NCI-H2196 (cell line): ENCODE measurements around the gene PTPN1.
"Not testable (repeated sequence)": the region's sequence is repeated elsewhere in the genome, so short reads cannot be mapped to it uniquely, and the experiment has no call there.

Experiments used
- DNase-seq: peaks from one replicate; lab custom pipeline; 2025; ENCODE audit not compliant: unreplicated experiment; lab: John Stamatoyannopoulos, UW

The PTPN1 gene

DNA sequence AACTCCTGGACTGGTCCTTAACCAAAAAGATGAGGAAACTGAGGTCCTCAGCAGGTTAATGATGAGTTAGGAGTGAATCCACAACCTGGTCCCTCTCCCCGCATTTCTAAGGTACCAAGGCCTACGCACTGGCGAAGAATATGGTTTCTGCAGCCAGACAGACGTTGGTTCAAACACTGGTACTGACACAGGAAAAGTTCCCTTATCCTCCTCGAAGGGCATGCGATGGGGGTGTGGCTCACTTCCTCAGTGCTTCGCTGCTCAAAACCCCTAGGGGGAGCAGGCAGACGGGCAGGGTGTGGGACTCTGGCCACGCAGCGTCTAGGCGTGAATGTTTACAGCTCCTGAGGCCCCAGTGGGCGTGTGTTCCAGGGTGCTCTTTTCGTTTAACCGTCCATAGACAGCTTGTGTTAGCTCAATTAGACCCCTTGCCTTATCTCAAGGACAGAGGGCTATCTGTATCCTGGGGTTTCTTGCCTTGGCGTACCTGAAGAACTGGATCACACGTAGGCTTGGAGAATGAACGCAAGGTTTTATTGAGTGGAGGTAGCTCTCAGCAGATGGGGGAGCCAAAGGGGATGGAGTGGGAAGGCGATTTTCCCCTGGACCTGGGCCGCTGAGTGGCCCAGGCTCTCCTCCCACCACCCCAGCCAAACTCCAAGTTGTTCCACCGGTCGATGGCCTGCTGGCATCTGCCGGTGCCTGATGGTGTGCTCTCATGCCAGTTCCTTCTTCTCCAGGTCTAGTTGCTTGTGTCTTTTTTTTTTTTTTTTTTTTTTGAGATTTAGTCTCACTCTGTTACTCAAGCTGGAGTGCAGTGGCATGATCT, 31.8 kb upstream of the PTPN1 start:
- peak; percentile 18 for DNase-seq

DNA sequence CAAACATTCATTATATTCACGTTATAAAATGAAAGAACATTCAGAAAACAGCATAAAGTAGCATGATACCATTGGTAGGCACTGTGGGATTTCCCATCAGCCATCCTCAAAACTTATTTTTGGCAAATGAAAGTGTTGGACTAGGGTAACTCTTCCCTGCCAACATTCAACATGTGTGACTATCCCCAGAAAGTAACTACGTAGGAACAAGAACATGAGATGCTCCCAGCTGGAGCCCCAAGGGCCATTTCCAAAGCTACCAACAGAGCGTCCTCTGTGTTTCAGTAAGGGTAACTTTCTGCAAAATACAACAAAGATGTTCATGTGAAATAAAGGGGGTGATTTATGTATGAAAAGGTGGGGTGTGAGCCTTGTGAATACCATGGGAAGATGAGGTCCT, 28.4 kb upstream of the PTPN1 start:
- DNase-seq = no peak

DNA sequence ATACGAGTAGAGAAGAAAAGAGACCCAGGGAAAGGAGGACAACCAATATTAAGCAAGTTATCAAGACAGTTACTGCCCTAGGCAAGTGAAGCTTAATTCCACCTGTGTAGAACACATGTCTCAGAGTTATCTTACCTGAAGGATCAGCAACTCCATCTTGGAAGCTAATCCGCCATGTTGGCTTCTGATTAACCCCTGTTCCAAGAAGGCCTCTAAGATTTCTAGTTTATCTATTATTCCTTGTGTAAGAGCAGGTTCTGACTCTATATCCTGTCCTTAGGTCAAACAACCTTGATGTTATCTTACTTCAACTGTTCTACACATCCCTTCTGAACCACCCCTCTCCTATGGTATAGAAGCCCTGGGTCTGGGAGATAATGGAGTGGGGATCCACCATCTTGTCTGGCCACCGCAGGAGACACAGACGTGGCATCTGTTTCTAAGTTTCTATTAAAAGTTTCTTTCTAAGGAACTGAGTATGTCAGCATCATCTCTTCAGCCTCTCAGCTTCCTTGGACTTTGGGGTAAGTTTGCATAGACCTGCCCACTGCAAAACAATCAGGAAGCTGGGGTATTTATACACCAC, 27.7 kb upstream of the PTPN1 start:
- DNase-seq = no peak

GRCh38 chr20:50484271-50484976, 25.8 kb upstream of the PTPN1 start:
- no peak for DNase-seq

- DNase-seq = no peak
Observed at GRCh38 chr20:50487397-50487796, 22.8 kb upstream of the PTPN1 start.

DNA sequence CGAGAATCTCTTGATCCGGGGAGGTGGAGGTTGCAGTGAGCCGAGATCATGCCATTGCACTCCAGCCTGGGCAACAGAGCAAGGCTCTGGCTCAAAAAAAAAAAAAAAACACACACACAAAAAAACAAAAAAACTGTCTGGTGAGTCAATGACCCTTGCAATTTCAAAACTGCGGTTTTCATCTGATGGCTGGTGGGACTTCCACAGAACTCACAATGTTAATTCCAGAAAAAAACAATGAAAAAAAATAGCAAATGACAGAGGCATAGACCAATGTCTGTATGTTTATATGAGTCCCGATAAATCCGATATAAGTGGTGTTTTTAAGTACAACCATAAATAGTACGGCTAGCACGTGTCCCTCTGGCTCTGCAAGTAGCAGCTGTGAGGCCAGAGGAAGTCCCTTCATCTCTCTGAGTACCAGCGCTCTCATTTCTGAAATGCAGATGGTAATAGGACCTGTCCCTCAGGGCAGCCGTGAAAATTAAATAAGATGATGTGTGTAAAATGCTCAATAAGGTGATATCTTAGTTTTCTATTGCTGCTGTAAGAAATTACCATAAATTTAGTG, 21.9 kb upstream of the PTPN1 start:
- DNase-seq = no peak

DNA sequence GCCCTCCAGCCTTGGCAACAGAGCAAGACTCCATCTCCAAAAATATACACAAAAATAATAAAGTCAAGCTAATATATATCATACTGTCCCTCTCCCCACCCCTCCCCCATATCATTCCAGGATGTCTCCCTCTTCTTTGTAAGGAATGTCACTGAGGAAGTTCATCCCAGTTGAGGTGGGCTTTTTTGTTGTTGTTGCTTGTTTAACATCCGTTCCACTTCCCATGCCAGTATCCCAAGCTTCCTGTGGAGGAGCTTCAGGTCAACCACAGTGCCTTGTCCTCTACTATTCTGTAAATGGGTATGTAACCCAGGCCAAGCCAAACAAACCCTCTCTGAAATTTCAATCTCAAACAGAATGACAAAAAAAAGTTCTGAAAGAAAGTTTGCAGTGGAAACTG, 19.0 kb upstream of the PTPN1 start:
- no peak for DNase-seq

DNA sequence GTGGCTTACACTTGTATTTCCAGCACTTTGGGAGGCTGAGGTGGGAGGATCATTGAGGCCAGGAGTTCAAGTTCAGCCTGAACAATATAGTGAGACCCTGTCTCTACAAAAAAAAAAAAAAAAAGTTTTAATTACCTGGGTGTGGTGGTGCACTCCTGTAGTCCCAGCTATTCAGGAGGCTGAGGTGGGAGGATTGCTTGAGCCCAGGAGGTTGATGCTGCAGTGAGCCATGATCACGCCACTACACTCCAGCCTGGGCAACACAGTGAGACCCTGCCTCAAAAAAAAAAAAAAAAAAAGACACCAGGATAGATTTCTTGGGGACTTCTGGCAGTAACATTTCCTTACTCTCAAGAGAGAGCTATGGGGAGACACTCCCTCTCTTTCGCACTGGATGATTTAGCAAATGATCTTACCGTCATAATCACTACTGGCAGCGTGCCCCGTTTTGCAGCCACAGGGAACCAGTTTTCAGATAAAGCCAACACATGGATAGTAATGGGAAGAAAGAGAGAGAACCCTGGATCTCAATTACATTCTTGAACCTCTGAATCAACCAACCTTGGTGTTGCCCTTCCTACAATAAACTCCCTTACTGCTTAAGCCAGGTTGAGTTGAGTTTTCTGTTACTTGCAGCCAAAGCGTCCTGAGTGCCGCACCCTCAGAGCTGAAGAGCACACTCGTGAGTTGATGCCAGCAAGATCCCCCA, 18.1 kb upstream of the PTPN1 start:
- no peak for DNase-seq

DNA sequence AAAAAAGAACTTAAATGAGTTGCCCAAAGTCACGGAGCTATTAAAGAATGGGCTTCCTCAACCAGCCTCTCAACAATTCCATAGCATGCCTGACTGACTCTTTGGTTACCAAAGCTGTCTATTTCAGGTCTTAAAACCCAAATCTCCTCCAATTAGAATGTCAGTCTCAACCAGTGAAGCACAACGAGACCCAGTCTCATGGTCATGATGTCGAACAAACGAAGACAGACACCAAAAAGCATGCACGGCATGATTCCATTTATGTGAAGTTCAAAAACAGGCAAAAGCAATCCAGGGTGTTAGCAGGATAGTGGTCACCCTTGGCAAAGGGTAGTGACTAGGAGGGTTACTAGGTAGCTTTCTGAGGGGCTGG, 16.3 kb upstream of the PTPN1 start:
- DNase-seq = no peak

DNA sequence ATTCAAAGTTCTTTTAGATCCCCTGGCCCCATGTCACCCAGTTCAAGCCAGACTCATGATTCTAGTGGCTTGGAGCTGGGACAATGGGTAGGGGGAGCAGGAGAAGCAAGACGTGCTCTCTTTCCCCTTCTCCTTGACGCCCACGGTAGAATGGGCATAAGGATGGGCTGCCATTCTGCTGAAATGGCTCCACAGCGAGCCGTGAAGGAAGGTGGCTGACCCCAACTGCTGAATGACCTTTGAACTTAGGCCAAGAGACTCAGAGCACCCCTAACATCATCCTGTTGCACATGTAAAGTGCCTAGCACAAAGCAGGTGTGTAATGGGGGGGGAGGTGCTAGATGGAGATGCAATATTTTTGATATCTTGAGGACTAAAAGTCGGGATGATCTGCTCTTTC, 15.8 kb upstream of the PTPN1 start:
- no peak for DNase-seq

- DNase-seq = no peak
Observed at GRCh38 chr20:50496773-50497385, 13.3 kb upstream of the PTPN1 start.

DNA sequence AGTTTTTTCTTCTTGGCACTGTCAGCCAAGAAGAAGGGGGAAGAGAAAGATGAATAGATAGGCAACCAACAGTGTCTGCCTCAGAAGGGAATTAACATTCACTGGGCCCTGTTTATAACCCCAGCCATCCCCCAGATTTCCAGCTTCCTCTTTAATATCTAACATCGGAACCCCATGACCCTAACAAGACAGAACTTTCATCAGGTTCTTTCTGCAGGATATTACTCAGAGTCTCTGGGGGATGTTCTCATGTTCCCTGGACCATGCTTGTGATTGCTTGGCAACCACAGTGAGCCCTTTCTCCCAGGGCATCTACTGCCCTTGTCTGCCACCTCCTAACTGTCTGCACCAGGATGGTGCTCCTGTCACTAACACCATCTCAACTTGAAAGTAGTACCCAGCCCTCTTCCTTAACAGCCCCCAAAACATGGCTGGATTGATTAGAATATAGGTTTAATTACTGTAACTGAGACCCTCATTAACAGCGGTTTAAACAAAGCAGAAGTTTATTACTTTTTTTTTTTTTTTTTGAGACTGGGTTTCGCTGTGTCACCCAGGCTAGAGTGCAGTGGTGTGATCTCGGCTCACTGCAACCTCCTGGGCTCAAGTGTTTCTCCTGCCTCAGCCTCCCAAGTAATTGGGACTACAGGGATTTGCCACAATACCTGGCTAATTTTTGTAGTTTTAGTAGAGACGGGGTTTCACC, 12.0 kb upstream of the PTPN1 start:
- no peak for DNase-seq

- DNase-seq = no peak
Observed at GRCh38 chr20:50499938-50500337, 10.2 kb upstream of the PTPN1 start.

GRCh38 chr20:50501972-50502745, 8.0 kb upstream of the PTPN1 start:
- no peak for DNase-seq

DNA sequence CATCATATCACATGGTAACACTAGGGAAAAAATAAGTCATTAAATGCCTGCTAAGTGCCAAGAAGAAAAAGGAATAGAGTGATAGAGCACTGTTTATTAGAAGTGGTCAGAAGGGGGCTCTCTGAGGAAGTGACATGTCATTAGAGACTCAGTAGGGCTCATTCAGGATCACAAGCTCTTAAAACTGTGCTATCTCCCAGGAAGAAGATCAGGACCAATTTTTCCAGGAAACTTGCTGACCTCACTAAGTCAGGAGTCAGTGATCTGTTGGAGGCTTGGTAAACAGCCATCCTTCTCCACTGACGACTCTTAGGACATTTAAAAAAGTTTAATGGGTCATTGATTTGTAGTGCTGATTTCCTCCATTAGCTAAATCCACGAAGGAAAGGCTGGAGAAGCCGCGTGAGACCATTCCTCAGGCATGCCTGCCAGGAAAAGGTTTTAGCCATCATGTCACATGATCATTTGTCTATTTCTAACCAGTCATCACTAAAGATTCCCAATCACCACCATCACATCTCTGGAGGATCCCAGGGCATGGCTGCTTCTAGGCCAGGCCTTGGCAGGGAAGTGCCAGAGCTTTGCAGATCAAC, 5.9 kb upstream of the PTPN1 start:
- no peak for DNase-seq

GRCh38 chr20:50506270-50506579, 4.0 kb upstream of the PTPN1 start:
- DNase-seq = no peak

GRCh38 chr20:50507745-50508144, 2.4 kb upstream of the PTPN1 start:
- not testable (repeated sequence) for DNase-seq

DNA sequence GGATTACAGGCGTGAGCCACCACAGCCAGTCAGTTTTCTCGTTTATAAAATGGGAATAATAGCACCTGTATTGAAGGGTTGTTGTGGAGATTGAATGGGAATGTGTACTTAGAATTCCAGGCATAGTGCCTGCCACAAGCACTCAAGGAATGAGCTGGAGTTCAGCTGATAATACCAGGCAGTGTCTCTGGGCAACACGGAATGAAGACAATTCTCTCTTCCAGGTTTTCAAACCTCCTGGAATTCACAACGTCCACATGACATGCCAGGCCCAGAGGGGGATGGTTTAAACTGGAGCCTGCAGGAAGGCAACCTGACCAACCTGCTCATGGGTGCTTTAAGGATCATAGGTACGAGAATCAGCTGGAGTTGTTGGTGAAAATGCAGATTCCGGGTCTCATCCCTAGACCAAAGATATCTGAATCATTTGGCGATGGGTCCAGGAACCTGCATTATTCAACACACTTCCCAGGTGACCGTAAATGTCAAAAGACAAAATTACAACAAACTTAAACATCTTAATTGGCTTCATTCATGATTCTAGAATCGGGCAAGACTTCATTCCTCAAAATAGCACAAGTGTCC, 1.9 kb upstream of the PTPN1 start:
- no peak for DNase-seq
